SK-N-SH (cell line): Measurements from ENCODE around the gene TSPAN13. TPM values are rescaled to one million over a fixed set of nuclear protein-coding genes. Genes with fewer than 3 reads are reported as not detected.

ENCODE experiments used
- CTCF ChIA-PET: fragments of 300-600, 350-600 bp; formaldehyde crosslinking; extraction: SDS; loops from one replicate; lab custom pipeline; 2021; lab: Yijun Ruan, JAX
- POLR2A ChIA-PET: fragments of 350-600 bp; sonication (Branson Sonifier 250); formaldehyde crosslinking; extraction: SDS; loops from one replicate; lab custom pipeline; 2020; ENCODE audit warnings: antibody characterized with exemption, inconsistent platforms; lab: Yijun Ruan, JAX
- DNase-seq: peaks from one replicate; pipeline ENCODE4 v3.0.0; 2012
- H2AFZ ChIP-seq: fragments of 200-600 bp; sonication (generic); 2 replicates; pipeline ENCODE4 v1.8.1; 2016; ENCODE audit warnings: antibody characterized with exemption, mild to moderate bottlenecking, low read depth
- H3F3A ChIP-seq: fragments of 200-600 bp; sonication (generic); replicated peaks from 2 replicates; pipeline ENCODE3; 2016; ENCODE audit warnings: antibody characterized with exemption, mild to moderate bottlenecking; ENCODE audit not compliant: insufficient read depth
- H3K27ac ChIP-seq, 2 experiments: fragments of 200-500 bp in 1 of 2; fragments of 200-600 bp in 1 of 2; sonication (Bioruptor generic) in 1 of 2; sonication (generic), shearing (Covaris generic) in 1 of 2; 2 replicates each; pipeline versions ENCODE4 v1.5.1 to v1.6.1; 2014 to 2016; ENCODE audit warnings: low read depth in 2 of 2, inconsistent platforms in 1 of 2, low read length in 1 of 2, mild to moderate bottlenecking in 1 of 2, mixed read lengths in 1 of 2
- H3K27me3 ChIP-seq: fragments of 200-600 bp; sonication (generic), shearing (Covaris generic); 2 replicates; pipeline ENCODE4 v1.6.1; 2016; ENCODE audit warnings: mixed run types; ENCODE audit not compliant: insufficient read depth
- H3K36me3 ChIP-seq, 2 experiments: fragments of 200-500 bp in 1 of 2; fragments of 200-600 bp in 1 of 2; sonication (Bioruptor generic) in 1 of 2; sonication (generic) in 1 of 2; replicated peaks in 1 of 2; 2 replicates each; pipeline versions ENCODE3 to v1.5.1; 2014 to 2016; ENCODE audit warnings: low read length in 1 of 2, mild to moderate bottlenecking in 1 of 2; ENCODE audit not compliant: insufficient read depth in 2 of 2, control insufficient read depth in 1 of 2
- H3K4me1 ChIP-seq, 2 experiments: fragments of 200-500 bp in 1 of 2; fragments of 200-600 bp in 1 of 2; sonication (Bioruptor generic) in 1 of 2; sonication (generic), shearing (Covaris generic) in 1 of 2; 2 replicates each; pipeline versions ENCODE4 v1.5.1 to v1.6.1; 2014 to 2016; ENCODE audit warnings: low read depth in 1 of 2, low read length in 1 of 2, mixed run types in 1 of 2; ENCODE audit not compliant: insufficient read depth in 2 of 2, control insufficient read depth in 1 of 2
- H3K4me2 ChIP-seq: fragments of 200-600 bp; sonication (generic), shearing (Covaris generic); 2 replicates; pipeline ENCODE4 v1.6.1; 2017; ENCODE audit warnings: mixed run types
- H3K4me3 ChIP-seq, 2 experiments: fragments of 200-500 bp in 1 of 2; fragments of 200-600 bp in 1 of 2; sonication (Bioruptor generic) in 1 of 2; sonication (generic), shearing (Covaris generic) in 1 of 2; 2 replicates each; pipeline versions ENCODE4 v1.5.1 to v1.8.1; 2014 to 2016; ENCODE audit warnings: low read depth in 2 of 2, inconsistent platforms in 1 of 2, low read length in 1 of 2, mild to moderate bottlenecking in 1 of 2, mixed read lengths in 1 of 2, moderate library complexity in 1 of 2
- H3K79me2 ChIP-seq: fragments of 200-600 bp; sonication (generic); 2 replicates; pipeline ENCODE4 v1.8.1; 2017; ENCODE audit warnings: mild to moderate bottlenecking; ENCODE audit not compliant: insufficient read depth
- H3K9ac ChIP-seq: fragments of 200-600 bp; sonication (generic); 2 replicates; pipeline ENCODE4 v1.6.1; 2017; ENCODE audit warnings: mixed run types
- H3K9me2 ChIP-seq: fragments of 200-600 bp; sonication (generic); 2 replicates; pipeline ENCODE4 v1.6.1; 2017; ENCODE audit warnings: mixed run types
- H3K9me3 ChIP-seq: fragments of 200-600 bp; sonication (generic); 2 replicates; pipeline ENCODE4 v1.6.1; 2017; ENCODE audit warnings: mixed run types, mild to moderate bottlenecking, moderate library complexity
- H4K20me1 ChIP-seq: fragments of 200-600 bp; sonication (generic); 2 replicates; pipeline ENCODE4 v1.6.1; 2017; ENCODE audit warnings: mild to moderate bottlenecking, mixed run types; ENCODE audit not compliant: insufficient read depth
- CHD2 ChIP-seq: fragments of 150-350 bp; IDR thresholded peaks from 2 replicates; pipeline ENCODE4 v1.6.1; 2018; ENCODE audit warnings: low read length; ENCODE audit not compliant: partially characterized antibody
- ELF1 ChIP-seq: IDR thresholded peaks from 2 replicates; pipeline ENCODE4 v1.4.0; 2012
- EP300 ChIP-seq, 2 experiments: IDR thresholded peaks; 2 replicates each; pipeline versions ENCODE4 v1.4.0 to v1.6.1; 2012; ENCODE audit warnings: borderline replicate concordance in 1 of 2, low read depth in 1 of 2, low read length in 1 of 2
- FOSL2 ChIP-seq: IDR thresholded peaks from 2 replicates; pipeline ENCODE4 v1.4.0; 2012; ENCODE audit warnings: low read depth, mild to moderate bottlenecking, moderate library complexity, borderline replicate concordance
- MEF2A ChIP-seq: IDR thresholded peaks from 2 replicates; pipeline ENCODE4 v1.4.0; 2012; ENCODE audit warnings: low read depth, borderline replicate concordance
- MXI1 ChIP-seq: IDR thresholded peaks from 2 replicates; pipeline ENCODE4 v1.6.1; 2012; ENCODE audit warnings: mild to moderate bottlenecking, low read depth, low read length, improper control_type of control experiment
- NRF1 ChIP-seq: IDR thresholded peaks from 2 replicates; pipeline ENCODE4 v1.6.1; 2012; ENCODE audit warnings: low read depth, mild to moderate bottlenecking, low read length
- RFX5 ChIP-seq: IDR thresholded peaks from 2 replicates; pipeline ENCODE4 v1.6.1; 2012; ENCODE audit warnings: mild to moderate bottlenecking, improper control_type of control experiment, low read length
- SIN3A ChIP-seq: IDR thresholded peaks from 2 replicates; pipeline ENCODE4 v1.6.1; 2012; ENCODE audit warnings: low read depth, mild to moderate bottlenecking, low read length, moderate library complexity, borderline replicate concordance
- SMC3 ChIP-seq: IDR thresholded peaks from 2 replicates; pipeline ENCODE4 v1.6.1; 2012; ENCODE audit warnings: low read depth, low read length, improper control_type of control experiment
- TAF1 ChIP-seq: IDR thresholded peaks from 2 replicates; pipeline ENCODE4 v1.6.1; 2012; ENCODE audit warnings: low read depth, mild to moderate bottlenecking, low read length, moderate library complexity, borderline replicate concordance
- TEAD4 ChIP-seq: IDR thresholded peaks from 2 replicates; pipeline ENCODE4 v1.4.0; 2012; ENCODE audit warnings: mild to moderate bottlenecking, borderline replicate concordance; ENCODE audit not compliant: insufficient read depth
- YY1 ChIP-seq: IDR thresholded peaks from 2 replicates; pipeline ENCODE4 v1.4.0; 2012; ENCODE audit warnings: low read depth, mild to moderate bottlenecking
- WGBS: methylation state at CpG from one replicate; pipeline ENCODE4 v1.1.6; 2017; ENCODE audit warnings: low lambda C conversion rate; 5-methylcytosine and 5-hydroxymethylcytosine counted together
- polyA plus RNA-seq, 3 experiments: library from polyadenylated mRNA; depleted of rRNA; stranded (reverse); fragments of >200 nt; gene quantifications; 2 replicates each; pipeline ENCODE4 v1.2.3, GENCODE V29; 2012
- TF ChIP-seq, protein P1 (sequence below): fragments of 150-350 bp; IDR thresholded peaks from 2 replicates; pipeline ENCODE4 v1.6.1; 2017; ENCODE audit warnings: antibody characterized with exemption, low read length, low read depth, borderline replicate concordance
- TF ChIP-seq, protein P2 (sequence below): IDR thresholded peaks from 2 replicates; pipeline ENCODE4 v1.4.0; 2012; ENCODE audit warnings: low read depth, borderline replicate concordance
- TF ChIP-seq, protein P3 (sequence below): IDR thresholded peaks from 2 replicates; pipeline ENCODE4 v1.6.1; 2012; ENCODE audit warnings: mild to moderate bottlenecking, low read depth, low read length, moderate library complexity
- TF ChIP-seq, protein P4 (sequence below): fragments of 150-350 bp; IDR thresholded peaks from 2 replicates; pipeline ENCODE4 v1.6.1; 2016; ENCODE audit warnings: mild to moderate bottlenecking, low read depth, low read length
- TF ChIP-seq, protein P5 (sequence below): IDR thresholded peaks from 2 replicates; pipeline ENCODE4 v1.4.0; 2012; ENCODE audit warnings: low read depth, borderline replicate concordance

TSPAN13 gene
- polyA plus RNA-seq, 1 of the 3 experiments (the other 2 are of a cell fraction), result 0.26 TPM

DNA sequence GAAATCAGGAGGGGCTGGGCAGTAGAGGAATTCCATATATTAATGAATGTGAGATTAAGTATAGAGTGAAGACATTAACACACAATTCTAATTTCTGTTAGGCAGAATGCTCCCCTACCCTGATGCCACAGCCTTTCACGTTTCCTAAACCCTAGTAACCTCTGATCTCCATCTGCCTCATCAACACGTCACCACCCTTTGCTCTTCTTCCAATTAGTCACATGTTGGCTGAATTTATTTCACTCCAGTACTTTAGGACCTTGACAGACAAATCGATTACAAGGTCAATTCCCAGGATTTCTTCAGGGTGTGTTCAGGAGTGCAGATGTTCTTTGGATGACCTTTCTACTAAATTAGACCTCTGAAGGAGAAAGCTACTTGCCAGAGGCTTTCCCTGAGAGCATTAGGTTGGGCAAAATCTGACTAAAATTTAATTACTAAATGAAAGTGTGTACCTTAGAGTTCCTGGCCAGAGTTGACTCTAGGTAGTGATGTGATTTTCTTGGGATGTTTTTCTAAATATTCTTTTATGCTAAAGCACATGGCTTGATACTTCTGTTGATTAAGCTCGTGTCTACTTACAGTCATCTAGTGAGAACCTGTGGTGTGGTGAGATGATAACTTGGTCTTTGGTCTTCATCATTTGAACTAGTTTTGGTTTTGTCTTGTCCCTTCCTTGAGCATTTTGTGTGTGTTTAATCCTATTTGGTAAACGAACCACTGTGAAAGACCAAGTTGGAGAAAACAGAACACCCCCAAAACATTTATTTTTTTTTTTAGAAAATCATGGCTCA is 38.5 kb downstream of the TSPAN13 start:
- no peak overlapping the region for H2AFZ ChIP-seq
- H3K79me2 ChIP-seq, result no peaks in the 10 kb centered on the region
- peaks cover 4% of the 10 kb centered on the region; the same call in 1 of the 2 replicates for H3K27me3 ChIP-seq
- CTCF ChIA-PET, result interaction anchor here (0.9 to 1.4 kb wide), 2 partner anchors 8 to 9 kb away, joined by 3 to 7 read pairs; no protein-coding TSS in a partner anchor
- no peak overlapping the region for H3K9ac ChIP-seq
- H3K4me2 ChIP-seq, result no peak overlapping the region
- TF ChIP-seq NRF1, result no peak
- no peak for TF ChIP-seq RFX5
- TF ChIP-seq SMC3, result no peak
- TF ChIP-seq MEF2A, result no peak
- TF ChIP-seq MXI1, result no peak
- TF ChIP-seq, protein P1, sequence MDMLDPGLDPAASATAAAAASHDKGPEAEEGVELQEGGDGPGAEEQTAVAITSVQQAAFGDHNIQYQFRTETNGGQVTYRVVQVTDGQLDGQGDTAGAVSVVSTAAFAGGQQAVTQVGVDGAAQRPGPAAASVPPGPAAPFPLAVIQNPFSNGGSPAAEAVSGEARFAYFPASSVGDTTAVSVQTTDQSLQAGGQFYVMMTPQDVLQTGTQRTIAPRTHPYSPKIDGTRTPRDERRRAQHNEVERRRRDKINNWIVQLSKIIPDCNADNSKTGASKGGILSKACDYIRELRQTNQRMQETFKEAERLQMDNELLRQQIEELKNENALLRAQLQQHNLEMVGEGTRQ, result no peak
- no peak for TF ChIP-seq TEAD4
- TF ChIP-seq, protein P2, sequence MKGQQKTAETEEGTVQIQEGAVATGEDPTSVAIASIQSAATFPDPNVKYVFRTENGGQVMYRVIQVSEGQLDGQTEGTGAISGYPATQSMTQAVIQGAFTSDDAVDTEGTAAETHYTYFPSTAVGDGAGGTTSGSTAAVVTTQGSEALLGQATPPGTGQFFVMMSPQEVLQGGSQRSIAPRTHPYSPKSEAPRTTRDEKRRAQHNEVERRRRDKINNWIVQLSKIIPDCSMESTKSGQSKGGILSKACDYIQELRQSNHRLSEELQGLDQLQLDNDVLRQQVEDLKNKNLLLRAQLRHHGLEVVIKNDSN, result no peak
- no peak for TF ChIP-seq ELF1
- TF ChIP-seq YY1, result no peak
- no peak for TF ChIP-seq TAF1
- TF ChIP-seq, protein P3, sequence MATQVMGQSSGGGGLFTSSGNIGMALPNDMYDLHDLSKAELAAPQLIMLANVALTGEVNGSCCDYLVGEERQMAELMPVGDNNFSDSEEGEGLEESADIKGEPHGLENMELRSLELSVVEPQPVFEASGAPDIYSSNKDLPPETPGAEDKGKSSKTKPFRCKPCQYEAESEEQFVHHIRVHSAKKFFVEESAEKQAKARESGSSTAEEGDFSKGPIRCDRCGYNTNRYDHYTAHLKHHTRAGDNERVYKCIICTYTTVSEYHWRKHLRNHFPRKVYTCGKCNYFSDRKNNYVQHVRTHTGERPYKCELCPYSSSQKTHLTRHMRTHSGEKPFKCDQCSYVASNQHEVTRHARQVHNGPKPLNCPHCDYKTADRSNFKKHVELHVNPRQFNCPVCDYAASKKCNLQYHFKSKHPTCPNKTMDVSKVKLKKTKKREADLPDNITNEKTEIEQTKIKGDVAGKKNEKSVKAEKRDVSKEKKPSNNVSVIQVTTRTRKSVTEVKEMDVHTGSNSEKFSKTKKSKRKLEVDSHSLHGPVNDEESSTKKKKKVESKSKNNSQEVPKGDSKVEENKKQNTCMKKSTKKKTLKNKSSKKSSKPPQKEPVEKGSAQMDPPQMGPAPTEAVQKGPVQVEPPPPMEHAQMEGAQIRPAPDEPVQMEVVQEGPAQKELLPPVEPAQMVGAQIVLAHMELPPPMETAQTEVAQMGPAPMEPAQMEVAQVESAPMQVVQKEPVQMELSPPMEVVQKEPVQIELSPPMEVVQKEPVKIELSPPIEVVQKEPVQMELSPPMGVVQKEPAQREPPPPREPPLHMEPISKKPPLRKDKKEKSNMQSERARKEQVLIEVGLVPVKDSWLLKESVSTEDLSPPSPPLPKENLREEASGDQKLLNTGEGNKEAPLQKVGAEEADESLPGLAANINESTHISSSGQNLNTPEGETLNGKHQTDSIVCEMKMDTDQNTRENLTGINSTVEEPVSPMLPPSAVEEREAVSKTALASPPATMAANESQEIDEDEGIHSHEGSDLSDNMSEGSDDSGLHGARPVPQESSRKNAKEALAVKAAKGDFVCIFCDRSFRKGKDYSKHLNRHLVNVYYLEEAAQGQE, result no peak
- TF ChIP-seq FOSL2, result no peak
- TF ChIP-seq SIN3A, result no peak
- TF ChIP-seq, protein P4, sequence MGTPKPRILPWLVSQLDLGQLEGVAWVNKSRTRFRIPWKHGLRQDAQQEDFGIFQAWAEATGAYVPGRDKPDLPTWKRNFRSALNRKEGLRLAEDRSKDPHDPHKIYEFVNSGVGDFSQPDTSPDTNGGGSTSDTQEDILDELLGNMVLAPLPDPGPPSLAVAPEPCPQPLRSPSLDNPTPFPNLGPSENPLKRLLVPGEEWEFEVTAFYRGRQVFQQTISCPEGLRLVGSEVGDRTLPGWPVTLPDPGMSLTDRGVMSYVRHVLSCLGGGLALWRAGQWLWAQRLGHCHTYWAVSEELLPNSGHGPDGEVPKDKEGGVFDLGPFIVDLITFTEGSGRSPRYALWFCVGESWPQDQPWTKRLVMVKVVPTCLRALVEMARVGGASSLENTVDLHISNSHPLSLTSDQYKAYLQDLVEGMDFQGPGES, result no peak
- TF ChIP-seq, protein P5, sequence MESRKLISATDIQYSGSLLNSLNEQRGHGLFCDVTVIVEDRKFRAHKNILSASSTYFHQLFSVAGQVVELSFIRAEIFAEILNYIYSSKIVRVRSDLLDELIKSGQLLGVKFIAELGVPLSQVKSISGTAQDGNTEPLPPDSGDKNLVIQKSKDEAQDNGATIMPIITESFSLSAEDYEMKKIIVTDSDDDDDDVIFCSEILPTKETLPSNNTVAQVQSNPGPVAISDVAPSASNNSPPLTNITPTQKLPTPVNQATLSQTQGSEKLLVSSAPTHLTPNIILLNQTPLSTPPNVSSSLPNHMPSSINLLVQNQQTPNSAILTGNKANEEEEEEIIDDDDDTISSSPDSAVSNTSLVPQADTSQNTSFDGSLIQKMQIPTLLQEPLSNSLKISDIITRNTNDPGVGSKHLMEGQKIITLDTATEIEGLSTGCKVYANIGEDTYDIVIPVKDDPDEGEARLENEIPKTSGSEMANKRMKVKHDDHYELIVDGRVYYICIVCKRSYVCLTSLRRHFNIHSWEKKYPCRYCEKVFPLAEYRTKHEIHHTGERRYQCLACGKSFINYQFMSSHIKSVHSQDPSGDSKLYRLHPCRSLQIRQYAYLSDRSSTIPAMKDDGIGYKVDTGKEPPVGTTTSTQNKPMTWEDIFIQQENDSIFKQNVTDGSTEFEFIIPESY, result no peak
- TF ChIP-seq CHD2, result no peak
- no peak for TF ChIP-seq EP300 (IDR thresholded peaks at IDR 0.05; ENCODE audit: borderline replicate concordance in 1 of 2, low read depth in 1 of 2, low read length in 1 of 2)
- TF ChIP-seq, all 33 proteins: peak for 0
- POLR2A ChIA-PET, result no interaction called here
- no peak for DNase-seq
- no peaks in the 10 kb centered on the region for H3F3A ChIP-seq
- no peaks in the 10 kb centered on the region for H3K36me3 ChIP-seq
- H4K20me1 ChIP-seq, result no peaks in the 10 kb centered on the region
- H3K9me3 ChIP-seq, result no peaks in the 10 kb centered on the region
- H3K4me1 ChIP-seq, result peaks cover 0 to 14% of the 10 kb centered on the region in 2 experiments; a peak in 2 of 4 replicates
- H3K9me2 ChIP-seq, result no peaks in the 10 kb centered on the region
- WGBS, result 41% methylated on average over 5 of the region's 5 CpGs
- H3K27ac ChIP-seq, result no peak overlapping the region
- H3K4me3 ChIP-seq, result no peak overlapping the region
